NCI-H1694 treated with DMSO at 0.1 percent for 48 hours (cell line): ENCODE measurements around the gene LHX2.

Source experiments
- DNase-seq: peaks from one replicate; lab custom pipeline; 2025; lab: John Stamatoyannopoulos, UW

Gene LHX2

DNA sequence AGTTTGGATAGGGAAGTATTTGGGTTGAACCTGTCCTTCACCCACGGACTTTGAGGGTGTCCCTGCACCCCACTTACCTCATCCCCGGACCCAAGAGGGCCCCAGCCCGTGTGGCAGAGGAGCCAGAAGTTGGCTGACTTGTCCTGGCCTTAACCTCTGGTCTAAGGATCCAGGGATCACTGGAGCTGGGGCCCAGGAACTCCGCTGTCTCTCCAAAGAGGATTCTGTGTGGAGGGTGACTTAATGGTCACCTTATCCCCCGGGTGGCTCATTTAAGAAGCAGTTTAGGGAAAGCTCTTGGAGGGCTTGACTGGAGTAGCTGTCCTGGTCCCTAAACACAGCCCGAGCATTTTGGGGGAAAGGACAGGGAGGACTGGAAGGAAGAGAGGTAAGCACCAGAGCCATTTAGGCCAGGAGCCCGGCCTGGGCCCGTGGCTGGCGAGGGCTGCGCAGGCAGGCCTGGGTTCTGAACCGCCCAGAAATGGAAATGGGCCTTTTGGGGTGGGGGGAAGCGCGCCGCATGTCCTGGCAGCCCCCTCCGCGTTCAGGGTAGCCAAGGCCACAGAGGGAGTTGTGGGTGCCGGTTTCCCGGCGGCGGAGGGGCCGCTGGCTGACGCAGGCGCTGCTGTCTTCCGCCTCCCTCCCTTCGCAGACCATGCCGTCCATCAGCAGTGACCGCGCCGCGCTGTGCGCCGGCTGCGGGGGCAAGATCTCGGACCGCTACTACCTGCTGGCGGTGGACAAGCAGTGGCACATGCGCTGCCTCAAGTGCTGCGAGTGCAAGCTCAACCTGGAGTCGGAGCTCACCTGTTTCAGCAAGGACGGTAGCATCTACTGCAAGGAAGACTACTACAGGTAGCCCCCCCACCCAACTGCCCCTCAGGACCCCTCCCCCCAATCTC is 2.0 kb downstream of the LHX2 start:
- no peak for DNase-seq

DNA sequence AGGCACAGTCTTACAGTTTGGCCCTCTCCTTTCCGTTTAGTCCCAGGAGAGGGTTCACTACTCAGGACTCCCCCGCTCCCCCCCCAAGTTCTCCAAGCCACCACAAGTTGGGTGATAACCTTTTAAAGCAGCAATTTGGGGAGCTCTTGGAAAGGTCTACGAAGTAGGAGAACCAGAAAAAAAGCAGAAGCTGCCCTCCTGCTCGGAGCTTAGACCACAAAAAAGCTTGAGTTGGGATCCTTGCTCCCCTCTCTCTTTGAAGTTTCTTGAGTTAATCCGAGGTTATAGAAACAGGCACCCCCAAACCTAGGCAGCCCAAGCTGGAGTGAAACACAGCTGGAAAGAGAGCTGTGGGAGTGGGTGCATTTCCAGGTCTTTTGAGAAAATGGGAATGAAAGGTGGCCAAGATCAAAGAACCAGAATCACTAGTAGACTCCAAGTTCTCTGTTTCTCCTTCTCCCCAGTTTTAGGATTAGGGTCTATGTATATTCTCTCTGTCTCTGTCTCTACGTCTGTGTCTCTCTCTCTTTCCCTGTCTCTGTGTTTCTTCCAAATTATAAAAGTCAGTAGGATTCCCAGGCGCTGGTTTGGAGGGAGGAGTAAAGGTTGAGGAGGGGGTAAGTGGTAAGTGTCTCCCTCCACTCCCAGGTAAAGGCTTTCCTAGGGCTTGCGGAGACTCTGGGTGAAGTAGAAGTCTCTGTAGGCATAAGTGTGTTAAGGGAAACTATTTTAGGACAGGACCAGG is 2.8 kb downstream of the LHX2 start:
- no peak for DNase-seq

DNA sequence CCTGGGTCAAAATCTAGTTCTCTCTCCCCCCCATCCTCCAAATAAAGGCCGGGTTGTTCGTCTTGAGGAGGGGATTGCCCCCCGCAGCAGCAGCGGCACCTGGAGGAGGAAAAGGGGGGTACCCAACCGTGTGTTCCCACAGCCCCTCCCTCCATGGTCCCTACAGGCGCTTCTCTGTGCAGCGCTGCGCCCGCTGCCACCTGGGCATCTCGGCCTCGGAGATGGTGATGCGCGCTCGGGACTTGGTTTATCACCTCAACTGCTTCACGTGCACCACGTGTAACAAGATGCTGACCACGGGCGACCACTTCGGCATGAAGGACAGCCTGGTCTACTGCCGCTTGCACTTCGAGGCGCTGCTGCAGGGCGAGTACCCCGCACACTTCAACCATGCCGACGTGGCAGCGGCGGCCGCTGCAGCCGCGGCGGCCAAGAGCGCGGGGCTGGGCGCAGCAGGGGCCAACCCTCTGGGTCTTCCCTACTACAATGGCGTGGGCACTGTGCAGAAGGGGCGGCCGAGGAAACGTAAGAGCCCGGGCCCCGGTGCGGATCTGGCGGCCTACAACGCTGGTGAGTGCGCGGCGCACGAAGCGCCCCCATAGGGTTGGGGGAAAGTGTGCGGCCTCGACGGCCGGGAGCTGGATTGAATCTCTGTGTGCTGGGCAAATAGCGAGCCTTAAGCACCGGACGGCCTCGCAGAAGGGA is 3.5 kb downstream of the LHX2 start:
- DNase-seq: no peak

DNA sequence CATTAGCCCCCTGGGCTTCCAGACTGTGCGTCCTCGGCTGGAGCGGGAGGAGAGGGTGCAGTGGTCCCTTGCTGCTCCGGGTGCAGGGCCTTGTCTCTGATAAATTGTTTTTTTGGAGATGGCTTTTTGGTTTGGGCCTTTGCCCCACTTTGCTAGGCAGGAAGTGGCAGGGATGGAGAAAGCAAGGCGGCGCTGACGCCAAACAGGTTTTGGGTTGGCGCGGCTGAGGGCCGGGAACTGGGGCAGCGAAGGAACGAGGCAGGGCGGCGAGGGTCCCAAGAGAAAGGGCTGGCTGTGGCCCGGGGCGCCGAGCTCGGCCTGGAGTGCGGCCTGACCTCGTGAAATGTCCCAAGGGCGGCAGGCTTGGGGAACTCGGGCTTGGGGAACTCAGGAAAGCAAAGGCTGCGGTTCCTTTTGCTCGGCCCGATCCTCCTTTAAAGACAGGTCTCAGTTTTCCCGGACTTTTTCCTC is 4.1 kb downstream of the LHX2 start:
- DNase-seq: no peak

DNA sequence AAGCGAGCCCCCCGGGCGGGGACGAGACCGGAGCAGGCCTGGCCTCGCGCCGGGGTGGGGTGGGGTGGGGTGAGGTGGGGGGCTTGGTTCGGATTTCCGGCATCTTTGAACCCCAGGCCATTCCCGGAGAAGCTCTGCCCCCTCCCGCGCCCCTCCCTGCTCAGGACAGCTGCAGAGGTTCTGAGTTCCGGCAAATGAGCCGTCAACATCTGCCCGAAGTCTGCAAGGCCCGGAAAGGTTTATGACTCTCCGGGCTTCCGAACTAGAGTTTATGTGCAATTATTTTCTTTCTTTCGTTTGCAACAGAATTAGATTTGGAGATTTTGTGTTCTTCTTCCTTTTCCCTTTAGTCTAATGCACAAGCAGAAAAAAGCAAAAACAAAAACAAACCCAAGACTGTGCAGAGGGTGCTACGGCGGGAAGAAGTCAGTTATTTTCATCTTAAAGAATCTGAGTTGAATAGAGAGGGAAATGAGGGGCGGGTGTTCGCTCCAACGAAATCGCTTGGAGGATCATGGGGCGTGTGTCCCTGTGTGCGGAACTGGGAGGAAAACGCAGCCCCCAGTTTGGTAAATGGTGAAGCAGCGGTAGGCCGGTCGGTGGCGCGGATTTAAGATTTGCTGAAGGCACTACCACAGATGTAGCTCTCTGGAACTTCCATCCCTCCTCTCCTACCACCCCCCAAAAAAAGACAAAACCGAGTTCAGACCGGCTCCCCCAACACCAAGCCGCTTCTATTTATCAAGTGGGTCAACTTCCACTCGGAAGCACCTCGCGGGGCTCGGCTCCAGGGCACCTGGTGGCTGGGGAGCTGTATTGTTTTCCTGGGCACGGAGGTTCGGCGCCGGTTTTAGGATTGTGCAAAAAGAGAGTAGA is 4.8 kb downstream of the LHX2 start:
- no peak for DNase-seq

DNA sequence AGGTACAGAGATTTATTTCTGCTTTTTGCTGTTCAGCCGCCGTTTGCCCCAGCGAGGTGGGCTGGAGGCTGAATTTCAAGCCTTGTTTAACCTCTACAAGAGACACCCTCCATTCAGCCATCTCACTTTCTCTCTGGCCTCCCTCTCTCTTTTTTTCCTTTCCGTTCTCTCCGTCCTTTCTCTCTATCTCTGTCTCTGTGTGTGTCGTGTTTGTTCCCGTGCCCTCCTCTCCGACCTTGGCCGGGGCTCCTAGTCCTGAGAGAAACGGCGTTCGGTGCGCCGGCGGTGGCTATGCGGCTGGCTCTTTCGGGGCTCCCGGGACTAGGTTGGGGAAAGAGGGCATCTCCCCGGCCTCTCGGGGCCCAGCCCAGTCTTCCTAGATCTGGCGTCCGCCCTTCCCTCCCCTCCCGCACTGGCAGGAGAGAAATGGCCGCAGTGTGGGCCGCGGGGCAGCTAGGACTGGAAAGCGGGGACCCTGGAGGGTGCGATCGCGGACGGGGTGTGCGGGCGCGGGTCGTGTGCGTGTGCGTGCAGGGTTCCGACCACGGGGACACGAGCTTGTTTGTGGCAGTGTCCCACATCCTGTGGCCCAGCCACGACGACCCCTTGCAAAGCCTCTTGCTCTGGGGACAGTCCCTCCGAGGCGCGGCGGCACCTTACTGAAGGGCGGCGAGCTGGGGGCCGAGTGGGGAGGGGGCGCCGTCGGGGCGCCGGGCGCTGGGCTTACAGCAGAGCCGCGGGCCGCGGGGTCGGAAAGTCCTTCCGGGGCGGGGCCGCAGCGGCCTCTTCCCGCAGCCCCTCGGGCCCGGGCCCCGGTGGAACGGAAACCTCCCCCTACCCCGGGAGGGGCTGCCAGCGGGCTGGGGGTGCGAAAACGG is 5.7 kb downstream of the LHX2 start:
- DNase-seq: no peak

DNA sequence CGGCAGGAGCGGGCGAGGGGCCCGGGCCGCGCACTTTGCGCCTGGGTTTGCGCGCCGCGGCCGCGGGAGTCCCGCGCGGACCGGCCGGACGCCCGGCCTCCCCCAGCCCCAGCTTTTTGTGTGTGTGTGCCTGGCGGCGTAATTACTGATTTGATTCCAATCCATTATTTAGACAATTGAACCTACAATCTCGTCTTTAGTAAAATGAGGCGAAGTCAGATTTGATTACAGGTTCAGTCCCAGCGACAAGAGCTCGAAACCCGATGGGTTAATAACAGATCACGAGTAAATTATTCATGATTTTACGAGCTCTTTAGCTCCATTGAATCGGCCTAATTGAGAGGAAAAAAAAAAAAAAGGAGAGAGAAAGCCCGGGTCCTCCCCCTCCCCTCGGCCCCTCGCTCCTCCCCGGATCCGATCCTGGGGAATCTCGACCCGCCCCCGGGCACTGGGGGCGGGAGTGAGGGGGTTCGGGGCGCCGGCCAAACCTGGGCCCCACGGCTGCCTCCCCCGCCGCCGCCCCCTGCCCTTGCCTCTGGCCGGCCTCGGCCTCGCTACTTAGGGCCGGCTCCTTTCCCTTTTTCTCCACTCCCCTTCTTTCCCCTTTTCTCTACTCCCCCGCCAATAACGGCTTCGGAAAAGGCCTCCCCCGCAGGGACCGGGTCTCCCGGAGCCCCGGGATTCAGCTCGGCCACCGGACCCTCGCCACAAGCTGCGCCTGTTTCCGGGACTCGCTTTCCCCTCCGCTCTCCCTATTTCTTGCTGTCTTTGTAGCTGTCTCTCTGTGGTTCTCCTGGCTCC is 6.6 kb downstream of the LHX2 start:
- DNase-seq: no peak

DNA sequence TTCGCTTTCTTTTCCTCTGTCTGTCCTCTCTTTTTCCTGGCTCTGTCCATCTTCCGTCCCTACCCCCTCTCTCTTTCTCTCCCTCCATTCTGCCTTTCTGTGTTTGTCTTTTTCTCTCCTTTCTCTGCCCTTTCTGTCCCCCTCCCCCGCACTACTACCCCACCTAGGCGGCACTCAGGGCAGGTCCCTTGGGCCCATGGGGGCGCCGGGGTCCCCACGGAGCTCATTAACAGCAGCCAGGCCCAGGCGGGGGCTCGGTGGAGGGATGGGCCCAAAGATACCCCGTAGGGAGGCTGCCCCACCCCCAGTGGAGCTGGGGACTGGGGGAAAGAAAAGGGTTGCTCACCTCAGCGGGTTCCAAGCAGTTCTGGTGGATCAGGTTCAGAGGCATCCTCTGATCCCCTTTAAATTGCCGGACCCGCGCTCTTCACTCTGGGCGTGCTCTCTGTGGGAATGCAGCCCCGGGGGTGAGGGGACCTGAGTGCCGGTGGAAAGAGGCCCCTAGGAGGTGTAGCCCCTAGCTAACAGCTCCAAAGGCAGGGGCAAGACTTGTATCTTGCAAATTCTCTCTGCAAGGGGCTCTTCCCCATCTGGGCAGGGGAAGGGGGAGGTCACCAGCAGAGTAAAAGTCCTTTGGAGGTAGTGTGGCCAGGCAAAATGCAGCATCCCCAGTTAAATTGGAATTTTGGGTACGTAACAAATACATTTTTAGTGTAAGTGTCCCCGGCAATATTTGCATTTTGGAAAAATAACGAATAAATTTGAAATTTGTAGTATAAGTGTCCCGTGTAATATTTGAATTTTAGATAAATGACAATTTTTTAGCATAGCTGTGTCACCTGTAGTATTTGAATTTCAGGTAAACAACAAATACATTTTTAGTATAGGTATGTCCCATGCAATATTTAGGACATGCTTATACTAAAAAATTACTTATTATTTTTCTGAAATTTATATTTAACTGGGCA is 7.4 kb downstream of the LHX2 start:
- no peak for DNase-seq

DNA sequence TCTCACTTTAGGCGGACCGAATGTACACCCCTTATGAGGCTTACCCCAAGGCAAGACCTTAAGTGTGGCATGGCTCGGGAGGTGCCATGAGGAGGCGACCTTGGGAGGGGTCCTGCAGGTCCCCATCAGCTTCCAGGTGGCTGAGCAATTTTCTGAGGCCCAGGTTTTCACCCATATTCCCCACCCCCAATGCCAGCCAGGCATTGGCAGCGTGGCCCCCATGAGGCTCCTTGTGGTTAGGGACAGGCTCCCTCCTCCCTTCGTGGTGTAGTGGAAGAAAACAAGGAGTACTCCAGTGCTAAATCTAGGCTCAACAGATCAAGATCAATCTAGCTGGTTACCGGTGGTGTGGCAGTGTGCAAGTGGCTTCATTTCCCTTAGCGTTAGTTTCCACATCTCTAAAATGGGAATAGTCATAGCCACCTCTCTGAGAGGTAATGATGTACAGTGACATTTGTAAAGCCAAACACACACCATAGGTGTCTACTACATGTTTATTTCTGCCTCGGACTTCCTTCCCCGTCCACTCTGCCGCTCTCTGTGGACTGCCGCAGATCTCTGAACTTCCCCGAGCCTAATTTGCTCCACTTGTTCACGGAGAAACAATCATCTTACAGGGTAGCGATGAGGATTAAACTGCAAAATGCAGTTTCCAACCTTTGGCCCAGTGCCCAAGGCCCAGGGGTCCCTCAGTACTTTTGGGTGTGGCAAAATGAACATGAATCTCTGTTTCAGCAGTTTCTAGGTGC is 8.4 kb downstream of the LHX2 start:
- no peak for DNase-seq

DNA sequence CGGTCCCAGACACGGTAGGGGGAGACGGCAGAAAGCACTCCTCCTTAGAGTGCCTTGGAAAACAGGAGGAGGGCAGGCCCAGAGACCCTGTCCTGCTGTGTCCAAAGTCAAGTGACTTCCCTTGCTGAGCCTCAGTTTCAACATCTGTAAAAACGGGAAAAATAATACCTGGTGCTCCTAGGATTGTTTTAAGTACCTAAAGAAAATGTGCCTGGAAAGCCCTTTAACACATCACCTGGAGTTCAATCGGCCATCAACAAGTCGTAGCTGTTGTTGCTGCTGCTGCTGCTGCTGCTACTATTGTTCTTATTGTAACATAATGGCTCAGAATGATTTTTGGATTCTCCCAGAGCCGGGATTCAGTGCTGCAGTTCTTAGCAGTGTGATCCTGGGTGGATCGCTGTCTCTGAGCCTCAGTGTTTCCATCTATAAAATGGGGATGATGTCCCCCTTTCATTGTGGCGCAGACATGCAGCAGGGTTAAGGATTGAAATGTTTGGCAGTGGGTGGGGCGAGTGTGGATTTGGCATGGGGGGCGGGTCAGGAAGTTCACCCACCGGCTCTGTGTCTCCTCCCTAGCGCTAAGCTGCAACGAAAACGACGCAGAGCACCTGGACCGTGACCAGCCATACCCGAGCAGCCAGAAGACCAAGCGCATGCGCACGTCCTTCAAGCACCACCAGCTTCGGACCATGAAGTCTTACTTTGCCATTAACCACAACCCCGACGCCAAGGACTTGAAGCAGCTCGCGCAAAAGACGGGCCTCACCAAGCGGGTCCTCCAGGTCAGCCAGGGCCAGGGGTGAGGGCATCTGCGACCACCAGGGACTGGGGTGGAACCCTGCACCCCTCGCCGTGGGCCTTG is 9.2 kb downstream of the LHX2 start:
- no peak for DNase-seq

DNA sequence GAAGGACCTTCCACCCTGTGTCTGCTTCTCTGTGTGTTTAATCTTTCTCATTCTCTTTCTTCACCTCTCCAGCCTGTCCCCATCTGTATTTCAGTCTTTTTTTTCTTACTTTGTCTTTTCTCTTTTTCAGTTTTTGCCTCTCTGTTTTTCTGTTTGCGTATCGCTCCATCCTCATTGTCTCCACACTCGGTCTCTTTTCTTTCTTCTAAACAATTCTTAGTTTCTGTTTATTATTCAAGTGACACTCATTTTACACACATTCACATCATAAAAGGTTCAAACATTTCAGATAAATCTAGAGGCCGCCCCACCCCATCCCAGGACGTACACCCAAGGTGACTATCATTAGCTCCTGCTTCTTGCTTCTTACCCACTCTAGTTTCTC is 9.8 kb downstream of the LHX2 start:
- DNase-seq: no peak

DNA sequence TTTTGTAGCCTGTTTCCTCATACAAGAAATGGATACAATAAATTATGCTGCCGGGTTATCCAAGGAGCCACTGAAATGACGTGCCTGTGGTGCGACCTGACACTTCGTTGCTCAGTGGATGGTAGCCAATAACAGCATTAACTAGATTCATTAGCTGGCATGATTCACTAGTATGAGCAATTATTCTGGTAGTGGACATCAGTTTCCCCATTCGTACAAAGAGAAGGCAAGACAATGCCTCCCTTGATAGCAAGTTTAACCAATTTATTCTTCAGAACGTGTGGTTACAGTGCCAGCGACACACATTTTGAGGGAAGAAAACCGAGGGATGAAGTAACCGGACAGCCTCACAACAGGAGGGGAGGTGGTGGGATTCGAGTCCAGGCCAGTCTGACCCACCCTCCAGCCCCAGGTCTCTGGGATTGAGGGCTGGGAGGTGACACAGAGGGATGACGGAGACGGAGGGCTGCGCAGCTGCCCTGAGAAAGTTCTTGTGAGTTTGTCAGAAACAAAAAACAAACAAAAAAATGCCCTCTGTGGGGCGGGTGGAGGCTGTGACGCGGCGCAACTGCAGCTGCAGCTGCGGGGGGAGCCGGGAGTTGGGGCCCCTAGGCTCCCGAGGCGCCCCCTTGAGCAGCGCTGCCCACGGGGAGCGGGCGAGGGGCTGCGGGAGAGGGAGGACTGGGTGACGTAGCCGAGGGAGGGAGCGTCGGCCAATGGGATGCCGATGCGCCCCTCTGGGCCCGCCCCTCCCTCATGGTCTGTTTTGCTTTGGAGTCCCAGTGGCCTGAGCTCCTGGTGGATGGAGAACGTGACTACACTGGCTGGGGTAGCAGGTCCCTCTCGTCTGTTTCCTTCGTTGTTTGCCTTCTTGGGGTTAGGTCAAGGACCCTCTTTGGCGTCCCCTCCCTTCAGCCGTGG is 10.9 kb downstream of the LHX2 start:
- DNase-seq: no peak

DNA sequence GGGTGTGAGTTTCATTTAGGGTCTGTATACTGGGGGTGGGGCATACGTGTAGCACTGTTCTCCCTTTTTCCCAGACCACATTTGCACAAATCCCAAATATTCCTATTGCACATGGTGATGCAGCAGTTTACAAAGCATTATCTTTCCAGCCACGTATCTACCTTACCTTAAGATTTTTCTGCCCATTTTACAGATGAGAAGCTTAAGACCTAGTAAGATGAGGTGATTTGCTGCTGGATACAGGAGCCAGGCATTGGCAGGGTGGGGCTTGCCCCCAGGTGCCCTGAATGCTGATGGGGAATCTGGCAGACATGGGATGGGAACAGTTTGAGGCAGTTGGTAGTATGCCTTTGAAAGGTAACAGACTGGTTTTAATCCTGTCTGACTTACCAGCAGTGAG is 12.5 kb downstream of the LHX2 start:
- DNase-seq: no peak

DNA sequence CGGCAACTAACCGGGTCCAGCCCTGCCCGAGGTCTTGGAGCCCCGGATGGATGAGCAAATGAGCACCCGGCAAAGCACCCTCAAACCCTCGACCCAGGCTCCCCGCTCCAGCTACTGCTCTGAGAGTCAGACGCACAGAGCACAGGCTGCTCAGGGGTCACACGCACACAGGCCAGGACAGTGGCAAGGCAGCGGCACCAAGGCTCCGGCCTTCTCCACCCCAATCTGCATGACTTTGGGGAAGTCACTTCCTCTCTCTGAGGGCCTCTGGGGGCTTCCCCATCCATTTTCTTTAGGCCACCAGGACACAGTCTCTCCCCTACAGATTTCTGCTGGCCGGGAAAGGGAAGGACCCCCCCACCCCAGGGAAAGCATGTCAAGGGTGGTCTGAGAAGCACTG is 18.0 kb downstream of the LHX2 start:
- no peak for DNase-seq

DNA sequence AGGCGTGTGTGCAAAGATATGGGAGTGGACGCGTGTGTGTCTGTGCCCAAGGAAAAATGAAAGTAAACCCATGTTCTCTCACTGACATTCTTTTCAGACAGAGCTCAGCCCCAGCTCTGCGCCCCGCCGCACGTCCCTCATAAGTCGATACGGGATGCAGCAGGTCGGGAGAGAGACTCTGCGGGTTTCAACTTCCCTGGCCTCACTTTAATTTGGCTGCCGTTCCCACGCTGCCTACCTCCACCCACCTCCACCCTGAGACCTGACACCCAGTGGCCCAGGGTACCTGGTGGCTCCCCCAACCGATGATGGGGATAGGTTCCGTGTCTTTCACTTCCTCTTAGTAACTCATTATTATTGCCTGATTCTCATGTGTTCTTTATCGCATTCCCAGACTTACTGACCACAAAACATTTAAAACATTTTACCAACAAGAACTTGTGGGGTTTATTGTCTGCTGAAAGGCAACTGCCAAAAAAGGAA is 19.4 kb downstream of the LHX2 start:
- no peak for DNase-seq

DNA sequence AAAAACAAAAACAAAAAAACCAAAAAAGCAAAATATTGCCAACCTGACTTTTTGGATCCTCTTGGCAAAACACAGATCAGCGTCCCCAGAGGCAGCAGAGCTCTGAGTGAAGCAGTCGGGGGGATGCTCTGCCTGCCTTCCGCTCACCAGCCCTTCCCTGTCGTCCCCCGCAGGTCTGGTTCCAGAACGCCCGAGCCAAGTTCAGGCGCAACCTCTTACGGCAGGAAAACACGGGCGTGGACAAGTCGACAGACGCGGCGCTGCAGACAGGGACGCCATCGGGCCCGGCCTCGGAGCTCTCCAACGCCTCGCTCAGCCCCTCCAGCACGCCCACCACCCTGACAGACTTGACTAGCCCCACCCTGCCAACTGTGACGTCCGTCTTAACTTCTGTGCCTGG is 20.7 kb downstream of the LHX2 start:
- no peak for DNase-seq
